HG02571 (cell line): ENCODE results near the gene MRPS10.
"Not testable (repeated sequence)": the region's sequence is repeated elsewhere in the genome, so short reads cannot be mapped to it uniquely, and the experiment has no call there.

ENCODE experiments used
- ATAC-seq: cut with Tn5 transposase; IDR thresholded peaks from one replicate; pipeline ENCODE4 v1.9.1; 2021; ENCODE audit warnings: mild to moderate bottlenecking, moderate library complexity; ENCODE audit not compliant: unreplicated experiment

MRPS10 gene

DNA sequence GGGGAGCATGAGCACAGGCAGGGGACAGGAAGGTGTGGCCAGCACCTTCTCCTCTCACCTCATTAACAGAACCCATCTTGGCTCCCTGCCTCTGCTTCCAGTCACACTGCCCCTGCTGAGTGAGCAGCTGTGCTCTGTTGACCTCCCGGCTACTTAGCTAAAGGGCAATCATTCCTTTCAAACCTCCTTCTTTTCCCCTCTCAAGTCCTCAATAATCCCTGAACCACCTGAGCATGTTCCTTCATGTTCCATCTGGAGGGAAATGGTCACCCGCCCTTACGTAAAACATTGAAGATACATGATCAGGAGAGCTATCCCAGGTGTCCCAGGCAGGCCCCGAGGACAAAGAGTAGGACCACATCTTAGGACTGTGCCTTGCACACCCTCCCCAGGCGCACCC is 21.7 kb upstream of the MRPS10 start:
- no peak for ATAC-seq

DNA sequence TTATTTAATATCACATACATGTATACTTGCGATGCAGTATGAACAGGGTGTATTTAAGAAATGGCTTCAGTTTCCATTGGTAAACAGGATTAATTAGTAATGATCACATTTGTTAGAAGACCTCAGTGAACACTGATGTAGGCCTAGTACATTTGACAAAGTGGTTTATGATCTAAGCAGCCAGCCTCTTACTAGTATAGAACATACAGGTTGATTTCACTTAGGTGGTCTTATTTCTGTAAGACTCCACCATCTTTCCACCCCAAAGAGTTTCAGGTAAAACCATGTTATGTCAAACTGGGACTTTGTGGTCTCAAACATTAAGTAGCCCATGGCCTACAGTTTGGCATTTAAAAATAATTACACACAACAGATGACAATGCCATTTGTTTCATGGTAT is 20.2 kb upstream of the MRPS10 start:
- no peak for ATAC-seq

- ATAC-seq: no peak
These were observed 19.2 kb upstream of the MRPS10 start for GRCh38 chr6:42236682-42237473.

DNA sequence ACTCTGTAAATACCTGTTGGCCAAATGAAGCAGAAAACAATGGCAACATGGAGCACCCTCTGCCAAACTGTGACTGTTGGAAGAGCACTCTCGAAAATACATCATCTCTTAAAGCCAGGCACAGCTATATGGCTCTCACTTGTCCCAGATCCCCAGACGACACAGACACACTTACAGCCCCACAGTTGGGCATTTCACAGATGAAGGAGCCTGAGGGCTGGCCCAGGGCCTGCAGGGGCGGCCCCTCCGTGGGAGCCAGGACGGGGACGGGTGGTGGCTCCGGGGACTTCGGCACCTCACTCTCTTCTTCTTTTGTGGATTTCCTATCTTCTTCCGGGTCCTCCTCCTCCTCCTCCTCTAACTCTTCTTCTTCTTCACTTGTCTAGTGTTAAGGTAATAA is 18.4 kb upstream of the MRPS10 start:
- no peak for ATAC-seq

GRCh38 chr6:42232035-42232434 is 14.4 kb upstream of the MRPS10 start:
- ATAC-seq: no peak

DNA sequence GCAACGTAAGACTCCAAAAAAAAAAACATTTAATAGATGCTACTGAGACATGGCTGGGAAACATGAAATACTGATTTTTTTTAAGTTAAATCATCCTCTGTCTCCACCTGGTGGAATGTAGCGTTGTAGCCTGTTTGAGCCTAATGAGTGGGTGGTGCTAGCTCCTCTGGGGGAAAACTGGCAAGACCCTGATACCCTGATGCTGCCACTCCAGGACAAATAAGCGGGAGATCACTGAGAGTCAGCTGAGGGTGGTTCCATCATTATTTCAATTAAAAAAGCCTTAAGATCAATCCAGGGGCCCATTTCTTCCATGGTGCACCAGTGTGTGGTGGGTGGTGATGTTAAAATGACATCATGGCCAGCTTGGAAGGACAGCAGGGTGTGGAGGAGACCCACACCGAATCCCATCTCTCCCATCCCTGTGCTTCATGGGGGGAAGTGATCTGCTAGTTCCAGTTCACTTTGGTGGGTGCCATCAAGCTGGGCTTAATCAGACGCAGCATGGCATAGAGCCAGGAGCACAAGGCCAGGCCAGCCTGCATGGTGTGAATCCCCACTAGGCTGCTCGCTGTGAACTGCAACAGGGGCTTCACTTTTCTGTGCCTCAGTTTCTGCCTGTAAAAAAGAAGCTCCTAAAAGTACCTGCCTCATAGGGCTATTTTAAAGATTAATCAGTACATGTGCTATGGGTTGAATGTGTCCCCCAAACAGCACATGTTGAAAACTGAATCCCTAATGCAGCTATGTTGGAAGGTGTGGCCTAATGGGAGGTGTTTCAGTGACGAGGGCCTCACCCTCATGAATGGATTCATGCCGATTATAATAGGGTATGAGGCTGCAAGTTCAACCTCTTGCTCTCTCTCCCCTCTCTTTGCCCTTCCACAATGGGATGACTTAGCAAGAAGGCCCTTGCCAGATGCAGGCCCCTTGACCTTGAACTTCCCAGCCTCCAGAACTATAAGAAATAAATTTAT is 13.0 kb upstream of the MRPS10 start:
- ATAC-seq: no peak

GRCh38 chr6:42229506-42230119 is 12.0 kb upstream of the MRPS10 start:
- ATAC-seq: no peak

DNA sequence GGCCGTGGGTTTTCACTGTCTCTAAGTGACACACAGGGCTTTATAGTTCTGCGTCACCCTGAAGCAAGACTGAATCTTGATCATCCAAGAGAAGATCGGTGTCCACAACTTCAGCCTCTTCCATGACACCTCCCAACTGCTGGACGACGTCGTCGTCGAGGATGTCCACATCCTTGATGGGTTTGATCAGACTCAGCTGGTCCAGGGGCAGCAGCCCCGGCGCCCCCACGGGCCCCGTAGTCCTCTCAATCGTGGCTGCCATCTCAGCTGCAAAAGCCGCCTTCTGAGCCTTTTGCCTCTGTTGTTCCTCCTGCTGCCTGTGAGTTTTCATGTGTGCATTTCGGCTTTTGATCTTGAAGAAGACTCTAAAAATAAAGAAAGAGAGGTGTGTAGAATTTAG is 10.6 kb upstream of the MRPS10 start:
- ATAC-seq: no peak

- no peak for ATAC-seq
These were observed 9.7 kb upstream of the MRPS10 start for GRCh38 chr6:42227173-42227850.

- ATAC-seq: no peak
These were observed 9.0 kb upstream of the MRPS10 start for GRCh38 chr6:42226645-42227143.

DNA sequence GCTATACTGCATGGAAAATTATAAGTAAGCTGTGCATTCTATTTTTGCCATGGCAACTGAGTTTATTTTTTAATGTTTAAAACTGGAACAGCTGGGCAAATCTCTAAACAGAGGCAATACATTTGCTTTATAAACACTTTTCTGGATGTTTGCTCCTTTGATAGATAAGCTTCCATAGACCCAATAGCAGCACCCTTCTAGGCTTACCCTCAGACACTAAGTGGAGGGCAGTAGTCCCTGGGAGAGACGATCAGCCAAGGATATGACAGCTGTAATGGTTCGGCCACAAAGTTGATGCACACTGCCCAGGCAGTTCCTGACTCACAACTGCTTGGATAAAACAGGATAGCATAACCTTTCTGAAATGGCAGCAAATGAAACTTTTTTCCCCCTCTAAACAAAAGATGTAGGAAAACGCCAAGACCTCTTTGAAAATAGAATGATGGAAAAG is 8.5 kb upstream of the MRPS10 start:
- no peak for ATAC-seq

GRCh38 chr6:42225419-42225818 is 7.8 kb upstream of the MRPS10 start:
- ATAC-seq: no peak

DNA sequence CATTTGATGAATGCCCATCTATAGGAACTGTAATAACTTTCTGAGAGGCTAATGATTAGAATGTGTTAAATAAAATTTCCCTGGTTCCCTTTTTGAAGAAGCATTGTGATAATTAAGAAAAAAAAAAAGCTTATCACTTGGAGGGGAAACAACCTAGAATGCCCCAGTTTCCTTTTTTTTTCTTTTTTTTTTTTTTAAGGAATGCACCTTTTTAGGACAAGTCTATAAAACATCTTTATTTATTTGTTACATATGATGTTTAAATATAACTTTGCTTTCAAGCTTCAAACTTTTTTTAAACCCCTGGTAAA is 7.3 kb upstream of the MRPS10 start:
- ATAC-seq: no peak

DNA sequence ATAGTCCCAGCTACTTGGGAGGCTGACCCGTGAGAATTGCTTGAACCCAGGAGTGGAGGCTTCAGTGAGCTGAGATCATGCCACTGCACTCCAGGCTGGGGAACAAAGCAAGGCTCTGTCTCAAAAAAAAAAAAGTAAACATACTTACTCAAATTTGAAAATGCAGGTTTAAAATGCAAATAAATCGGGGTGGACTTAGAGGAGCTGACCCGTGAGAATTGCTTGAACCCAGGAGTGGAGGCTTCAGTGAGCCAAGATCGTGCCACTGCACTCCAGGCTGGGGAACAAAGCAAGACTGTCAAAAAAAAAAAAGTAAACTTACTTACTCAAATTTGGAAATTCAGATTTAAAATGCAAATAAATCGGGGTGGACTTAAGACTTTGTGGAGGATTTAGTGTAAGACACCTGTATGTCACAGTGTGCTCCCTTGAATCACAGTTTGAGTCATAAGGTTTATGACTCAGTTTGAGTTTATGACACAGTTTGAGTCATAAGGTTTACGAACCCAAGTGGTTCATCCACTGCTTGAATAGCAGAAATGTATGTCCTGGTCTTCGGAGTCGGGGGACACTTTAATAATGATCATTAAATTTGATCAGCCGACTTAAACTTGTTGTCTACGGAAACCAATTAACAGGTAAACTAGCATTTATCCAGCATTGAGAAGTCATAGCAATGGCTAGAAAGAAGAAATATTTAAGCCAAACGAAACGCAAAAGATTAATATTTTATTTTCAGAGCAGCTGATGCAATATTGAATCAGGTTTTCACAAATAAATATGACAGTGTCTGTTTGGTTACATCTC is 6.8 kb upstream of the MRPS10 start:
- peak; percentile 88 for ATAC-seq

GRCh38 chr6:42222448-42222847 is 4.8 kb upstream of the MRPS10 start:
- ATAC-seq: no peak

DNA sequence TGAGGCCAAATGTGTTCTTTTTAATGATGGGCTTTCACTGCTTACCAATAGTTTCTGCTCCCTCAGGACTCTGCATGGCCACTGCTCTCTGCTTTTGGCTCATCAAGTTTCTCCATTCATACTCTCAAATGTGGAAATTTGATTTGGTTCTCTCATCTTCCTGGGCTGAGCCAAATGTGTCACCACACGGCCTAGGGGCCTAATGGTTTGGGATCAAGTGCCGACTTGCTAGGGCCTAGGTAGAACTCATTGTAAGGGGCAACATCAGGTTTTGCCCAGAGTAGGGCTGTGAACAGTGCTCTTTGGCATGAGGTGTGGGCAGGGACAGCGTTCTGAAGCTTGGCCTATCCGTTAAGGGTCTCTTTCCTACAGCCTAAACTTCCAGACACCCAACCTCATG is 3.9 kb upstream of the MRPS10 start:
- ATAC-seq: no peak

DNA sequence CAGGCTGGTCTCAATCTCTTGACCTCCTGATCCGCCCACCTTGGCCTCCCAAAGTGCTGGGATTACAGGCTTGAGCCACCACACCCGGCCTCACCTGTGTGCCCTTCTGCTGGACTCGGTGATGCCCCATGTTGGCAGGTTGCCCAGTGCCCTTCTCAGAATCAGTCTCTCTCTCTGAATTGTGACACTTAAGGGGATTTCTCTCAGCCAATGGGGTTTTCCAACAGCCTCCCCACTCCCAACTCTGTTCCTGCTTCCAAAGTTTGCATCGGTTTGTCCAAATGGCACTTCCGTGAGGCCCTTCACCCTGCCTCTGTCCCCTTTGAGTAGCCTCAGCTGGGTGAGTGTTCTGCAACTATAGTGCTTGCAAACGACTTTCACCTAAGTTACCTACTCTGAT is 3.1 kb upstream of the MRPS10 start:
- no peak for ATAC-seq

GRCh38 chr6:42217157-42217518 is 523 bp downstream of the MRPS10 start:
- ATAC-seq: no peak

DNA sequence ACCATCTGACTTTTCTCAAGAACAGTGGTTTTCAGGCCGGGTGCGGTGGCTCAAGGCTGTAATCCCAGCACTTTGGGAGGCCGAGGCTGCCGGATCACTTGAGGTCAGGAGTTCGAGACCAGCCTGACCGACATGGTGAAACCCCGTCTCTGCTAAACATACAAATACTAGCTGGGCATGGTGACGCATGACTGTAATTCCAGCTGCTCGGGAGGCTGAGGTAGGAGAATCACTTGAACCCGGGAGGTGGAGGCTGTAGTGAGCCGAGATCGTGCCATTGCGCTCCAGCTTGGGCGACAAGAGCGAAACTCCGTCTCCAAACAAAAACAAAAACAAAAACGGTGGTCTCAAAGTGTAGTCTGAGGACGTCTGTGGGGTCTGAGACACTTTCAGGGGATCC is 1.2 kb downstream of the MRPS10 start:
- not testable (repeated sequence) for ATAC-seq

DNA sequence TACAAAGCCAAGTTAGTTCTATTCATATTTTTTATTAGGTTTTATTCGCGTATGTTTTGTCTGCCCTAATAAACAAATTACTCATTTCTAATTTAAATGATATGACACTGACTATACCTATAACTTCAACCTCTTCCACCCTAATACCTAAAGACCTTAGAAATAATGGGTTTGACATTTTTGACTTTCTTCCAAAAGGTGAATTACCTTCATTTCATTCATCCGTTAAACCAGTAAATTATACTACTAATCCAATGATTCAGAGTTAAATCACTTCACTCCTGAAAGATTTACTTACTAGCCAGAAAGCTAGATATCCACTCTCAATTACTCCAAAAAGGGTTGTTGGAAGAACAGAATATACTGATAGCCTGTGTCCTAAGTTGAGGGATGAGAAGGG is 5.2 kb downstream of the MRPS10 start:
- ATAC-seq: no peak
